WERI-Rb-1 (cell line): Measurements from ENCODE around the gene ARHGEF10L.
"Not testable (repeated sequence)": the region's sequence is repeated elsewhere in the genome, so short reads cannot be mapped to it uniquely, and the experiment has no call there.

Experiments
- DNase-seq: peaks from one replicate; pipeline ENCODE4 v3.0.0-alpha.2; 2020
- H3K27ac ChIP-seq: fragments of 250-450 bp; sonication (Bioruptor Pico); 2 replicates; pipeline ENCODE4 v1.5.1; 2020; ENCODE audit warnings: mild to moderate bottlenecking, moderate library complexity
- H3K27me3 ChIP-seq: fragments of 250-450 bp; sonication (Bioruptor Pico); 2 replicates; pipeline ENCODE4 v1.5.1; 2021; ENCODE audit warnings: mild to moderate bottlenecking, low read depth, moderate library complexity; ENCODE audit not compliant: insufficient read depth, severe bottlenecking
- H3K36me3 ChIP-seq: fragments of 250-450 bp; sonication (Bioruptor Pico); 2 replicates; pipeline ENCODE4 v1.5.1; 2020; ENCODE audit warnings: mild to moderate bottlenecking, moderate library complexity
- H3K4me3 ChIP-seq: 2 replicates; pipeline ENCODE4 v1.5.1; 2011; ENCODE audit warnings: low read depth, mild to moderate bottlenecking, control low read depth, low read length
- H3K9me3 ChIP-seq: fragments of 250-450 bp; sonication (Bioruptor Pico); 2 replicates; pipeline ENCODE4 v1.5.1; 2021; ENCODE audit warnings: mild to moderate bottlenecking, moderate library complexity; ENCODE audit not compliant: severe bottlenecking
- CTCF ChIP-seq: IDR thresholded peaks from 2 replicates; pipeline ENCODE4 v1.5.1; 2011; ENCODE audit warnings: low read depth, mild to moderate bottlenecking, control low read depth, inconsistent platforms, low read length

Gene ARHGEF10L

GRCh38 chr1:17742583-17742982 is 203.1 kb downstream of the ARHGEF10L start:
- Histone ChIP-seq H3K4me3 (no peak overlapping the region), H3K27ac (no peak overlapping the region), H3K9me3 (peaks cover 4% of the 10 kb centered on the region), H3K36me3 (no peaks in the 10 kb centered on the region), H3K27me3 (no peaks in the 10 kb centered on the region)
- DNase-seq = no peak
- TF ChIP-seq CTCF = no peak

GRCh38 chr1:17743008-17743647 is 203.6 kb downstream of the ARHGEF10L start:
- TF ChIP-seq CTCF = no peak
- no peak for DNase-seq
- no peaks in the 10 kb centered on the region for H3K36me3 ChIP-seq
- no peak overlapping the region for H3K4me3 ChIP-seq
- no peak overlapping the region for H3K27ac ChIP-seq
- peaks cover 4% of the 10 kb centered on the region for H3K9me3 ChIP-seq
- H3K27me3 ChIP-seq = no peaks in the 10 kb centered on the region

DNA sequence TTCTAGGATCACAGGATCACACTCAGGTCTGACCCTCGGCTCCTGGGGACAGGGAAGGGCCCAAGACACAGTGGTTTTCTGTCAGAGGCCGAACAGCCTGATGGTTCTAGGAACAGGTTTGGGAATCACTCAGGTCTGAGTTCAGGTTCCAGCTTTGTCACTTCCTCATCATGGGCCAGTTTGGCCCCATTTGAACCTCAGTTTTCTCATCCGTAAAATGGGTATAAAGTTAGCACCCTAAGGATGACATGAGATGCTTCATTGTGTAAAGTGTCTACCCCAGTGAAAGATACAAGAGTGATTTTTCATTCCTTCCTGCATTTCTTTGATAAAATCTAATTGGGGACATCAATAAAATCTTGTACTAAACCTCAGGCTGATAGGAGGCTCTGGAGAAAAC is 204.4 kb downstream of the ARHGEF10L start:
- Histone ChIP-seq H3K4me3 (no peak overlapping the region), H3K9me3 (peaks cover 4% of the 10 kb centered on the region), H3K27ac (no peak overlapping the region), H3K36me3 (no peaks in the 10 kb centered on the region), H3K27me3 (no peaks in the 10 kb centered on the region)
- no peak for TF ChIP-seq CTCF
- DNase-seq = no peak

DNA sequence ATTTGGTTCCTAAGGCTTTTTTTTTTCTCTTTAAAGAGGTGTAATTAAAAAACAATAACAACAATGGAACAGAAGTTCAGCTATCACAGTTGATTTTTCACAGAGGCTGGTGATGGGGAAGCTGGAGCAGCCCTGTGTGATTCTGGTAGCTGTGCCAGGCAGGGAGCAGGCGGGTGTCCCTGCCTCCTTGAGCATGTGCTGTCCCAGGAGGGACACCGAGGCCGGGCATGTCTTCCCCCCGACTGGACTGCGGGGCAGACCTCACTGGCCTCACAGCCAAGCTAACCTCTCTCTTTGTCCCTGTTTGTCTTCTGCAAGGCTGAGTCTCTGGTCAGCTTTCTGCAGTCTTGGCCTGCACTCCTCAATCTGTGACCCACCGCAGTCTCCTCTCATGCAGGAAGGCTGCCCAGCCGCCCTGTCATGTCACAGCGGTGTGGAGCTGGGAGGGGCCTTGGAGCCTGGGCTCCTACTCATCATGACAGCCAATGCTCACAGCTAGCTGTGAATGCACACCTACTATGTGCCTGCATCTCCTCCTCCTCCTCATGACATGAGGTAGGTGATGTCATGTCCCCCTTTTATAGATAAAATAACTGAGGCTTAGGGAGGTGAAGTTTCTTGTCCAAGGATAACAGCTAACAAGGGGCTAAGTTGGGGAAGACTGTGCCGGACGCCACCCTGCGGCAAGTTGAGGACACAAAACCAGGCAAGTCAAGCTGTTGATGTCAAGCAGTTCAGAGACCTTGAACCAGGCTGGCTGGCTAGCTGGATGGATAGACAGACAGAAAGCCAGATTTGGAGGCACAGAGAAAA is 205.4 kb downstream of the ARHGEF10L start:
- H3K9me3 ChIP-seq = peaks cover 4% of the 10 kb centered on the region
- DNase-seq = peak; percentile 31
- H3K4me3 ChIP-seq = no peak overlapping the region
- no peaks in the 10 kb centered on the region for H3K27me3 ChIP-seq
- 0 out of 2 replicates have a peak, but pooled peaks have one; percentile 21 for TF ChIP-seq CTCF
- no peak overlapping the region for H3K27ac ChIP-seq
- H3K36me3 ChIP-seq = no peaks in the 10 kb centered on the region

DNA sequence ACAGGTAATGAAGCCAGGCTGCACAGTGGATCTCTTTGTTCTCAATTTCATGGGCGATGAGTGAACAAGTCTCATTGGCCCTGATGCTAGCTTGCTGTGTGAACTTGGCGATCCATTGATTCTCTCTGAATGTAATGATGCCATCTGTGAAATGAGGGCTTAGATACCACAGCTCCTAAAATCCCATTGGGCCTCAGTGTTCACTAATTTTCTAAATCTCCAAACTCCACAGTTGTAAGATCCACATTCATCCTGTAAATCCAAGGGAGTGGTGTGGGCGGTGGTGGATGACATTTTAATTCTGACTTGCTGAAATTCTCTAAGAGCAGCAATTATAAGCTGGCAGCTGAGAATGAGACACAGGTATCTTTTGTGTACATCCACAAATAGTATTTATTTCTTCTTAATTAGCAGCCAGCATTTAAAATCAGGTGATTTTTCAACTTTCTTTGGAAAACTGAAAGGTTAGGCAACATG is 206.0 kb downstream of the ARHGEF10L start:
- DNase-seq = no peak
- no peak for TF ChIP-seq CTCF
- Histone ChIP-seq H3K36me3 (no peaks in the 10 kb centered on the region), H3K9me3 (peaks cover 4% of the 10 kb centered on the region), H3K4me3 (no peak overlapping the region), H3K27ac (no peak overlapping the region), H3K27me3 (no peaks in the 10 kb centered on the region)

GRCh38 chr1:17746281-17746680 is 206.8 kb downstream of the ARHGEF10L start:
- not testable (repeated sequence) for H3K4me3 ChIP-seq, H3K36me3 ChIP-seq, H3K27me3 ChIP-seq, DNase-seq, H3K27ac ChIP-seq, H3K9me3 ChIP-seq
